Lower leg skin (tissue), 4 donors: Measurements from ENCODE around the gene BEX3. TPM values are rescaled to one million over a fixed set of nuclear protein-coding genes. Genes with fewer than 3 reads are reported as not detected.

ENCODE experiments used
- DNase-seq, 2 donors: peaks; one replicate each; pipeline ENCODE4 v3.0.0-alpha.2; 2019; ENCODE audit warnings: low spot score in 2 of 2
- H3K4me3 ChIP-seq: fragments of 200-600 bp; sonication (generic); 2 replicates; pipeline ENCODE4 v1.5.1; 2017; ENCODE audit warnings: mild to moderate bottlenecking, low read depth; ENCODE audit not compliant: poor library complexity, severe bottlenecking
- POLR2A ChIP-seq, 2 donors: fragments of 450-650 bp; IDR thresholded peaks; one replicate each; pipeline ENCODE4 v1.6.1; 2016 to 2017; ENCODE audit warnings: antibody characterized with exemption in 2 of 2, mild to moderate bottlenecking in 1 of 2, moderate library complexity in 1 of 2
- WGBS, 2 donors: methylation state at CpG; one replicate each; pipeline ENCODE4 v1.1.5; 2018; 5-methylcytosine and 5-hydroxymethylcytosine counted together
- intact Hi-C: fragments of 100-400 bp; cut with DNase I; formaldehyde crosslinking; loops from one replicate; pipeline ENCODE4 v1.15.0; 2023; ENCODE audit warnings: low total_unique reads
- total RNA-seq, 4 donors: library from RNA; depleted of rRNA; stranded (reverse); fragments of >200 nt; gene quantifications; one replicate each; pipeline ENCODE4 v1.1.0, GENCODE V29; 2016
- TF ChIP-seq, protein P1 (sequence below), 3 donors: fragments of 450-650 bp; IDR thresholded peaks; one replicate each; pipeline ENCODE4 v1.5.1; 2016; ENCODE audit warnings: antibody characterized with exemption in 3 of 3, mild to moderate bottlenecking in 3 of 3, moderate library complexity in 2 of 3

Gene BEX3
- total RNA-seq, 4 donors from 2014 or later = 41.4 to 66.6 (median 57.3) TPM

DNA sequence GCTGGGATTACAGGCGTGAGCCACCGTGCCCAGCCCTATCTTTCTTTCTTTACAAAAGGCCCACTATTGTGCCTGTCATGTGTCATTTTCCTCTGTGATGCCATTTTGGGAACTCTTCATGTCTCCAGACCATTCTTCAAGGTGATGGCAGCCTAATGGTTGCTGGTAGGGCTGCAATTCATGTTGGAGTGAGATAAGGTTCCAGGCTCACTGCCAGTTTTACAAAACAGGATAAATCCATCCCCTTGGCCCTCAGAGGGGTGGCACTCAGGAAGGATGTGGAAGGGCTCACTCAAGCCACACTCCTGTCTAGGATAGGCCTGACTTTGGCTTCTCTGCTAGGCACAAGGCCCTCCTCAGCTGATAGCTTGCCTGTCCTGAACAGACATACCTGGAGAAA is 16.2 kb upstream of the BEX3 start:
- 80 to 82% methylated on average over 2 of the region's 2 CpGs for WGBS, 2 donors
- intact Hi-C loops = no loop called here
- DNase-seq = no peak
- TF ChIP-seq, protein P1, sequence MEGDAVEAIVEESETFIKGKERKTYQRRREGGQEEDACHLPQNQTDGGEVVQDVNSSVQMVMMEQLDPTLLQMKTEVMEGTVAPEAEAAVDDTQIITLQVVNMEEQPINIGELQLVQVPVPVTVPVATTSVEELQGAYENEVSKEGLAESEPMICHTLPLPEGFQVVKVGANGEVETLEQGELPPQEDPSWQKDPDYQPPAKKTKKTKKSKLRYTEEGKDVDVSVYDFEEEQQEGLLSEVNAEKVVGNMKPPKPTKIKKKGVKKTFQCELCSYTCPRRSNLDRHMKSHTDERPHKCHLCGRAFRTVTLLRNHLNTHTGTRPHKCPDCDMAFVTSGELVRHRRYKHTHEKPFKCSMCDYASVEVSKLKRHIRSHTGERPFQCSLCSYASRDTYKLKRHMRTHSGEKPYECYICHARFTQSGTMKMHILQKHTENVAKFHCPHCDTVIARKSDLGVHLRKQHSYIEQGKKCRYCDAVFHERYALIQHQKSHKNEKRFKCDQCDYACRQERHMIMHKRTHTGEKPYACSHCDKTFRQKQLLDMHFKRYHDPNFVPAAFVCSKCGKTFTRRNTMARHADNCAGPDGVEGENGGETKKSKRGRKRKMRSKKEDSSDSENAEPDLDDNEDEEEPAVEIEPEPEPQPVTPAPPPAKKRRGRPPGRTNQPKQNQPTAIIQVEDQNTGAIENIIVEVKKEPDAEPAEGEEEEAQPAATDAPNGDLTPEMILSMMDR (IDR thresholded peaks at IDR 0.05) = no peak
- TF ChIP-seq POLR2A (IDR thresholded peaks at IDR 0.05) = no peak
- no peak overlapping the region for H3K4me3 ChIP-seq

DNA sequence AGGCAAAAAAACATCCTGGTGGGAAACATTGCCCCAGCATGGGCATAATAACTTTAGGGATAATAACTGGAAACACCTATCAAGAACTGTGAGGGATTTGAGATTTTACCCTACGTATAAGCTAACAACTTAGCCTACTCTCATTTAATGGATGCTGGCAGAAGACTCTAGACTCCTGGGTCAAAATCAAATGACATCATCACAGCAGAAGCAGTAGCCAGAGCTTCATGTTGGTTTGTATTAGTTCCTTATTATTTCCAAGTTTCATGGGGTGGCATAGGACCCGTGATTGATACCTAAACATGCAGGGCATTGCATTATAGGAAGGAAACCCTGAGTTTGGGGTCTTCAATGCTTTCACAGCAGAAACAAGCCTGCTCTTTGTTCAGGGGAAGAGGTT is 15.4 kb upstream of the BEX3 start:
- TF ChIP-seq, protein P1 (IDR thresholded peaks at IDR 0.05) = no peak
- no peak for TF ChIP-seq POLR2A (IDR thresholded peaks at IDR 0.05)
- 48 to 60% methylated on average over 2 of the region's 2 CpGs for WGBS, 2 donors
- H3K4me3 ChIP-seq = no peak overlapping the region
- intact Hi-C loops = no loop called here
- DNase-seq = no peak

GRCh38 chrX:103361798-103362197 is 14.5 kb upstream of the BEX3 start:
- TF ChIP-seq POLR2A (IDR thresholded peaks at IDR 0.05) = no peak
- TF ChIP-seq, protein P1 (IDR thresholded peaks at IDR 0.05) = no peak
- DNase-seq = no peak
- no peak overlapping the region for H3K4me3 ChIP-seq
- WGBS, 2 donors = 25 to 53% methylated on average over 1 of the region's 1 CpG
- intact Hi-C loops = no loop called here

GRCh38 chrX:103362474-103362873 is 13.9 kb upstream of the BEX3 start:
- no peak overlapping the region for H3K4me3 ChIP-seq
- 33 to 49% methylated on average over 1 of the region's 1 CpG for WGBS, 2 donors
- no peak for TF ChIP-seq POLR2A (IDR thresholded peaks at IDR 0.05)
- TF ChIP-seq, protein P1 (IDR thresholded peaks at IDR 0.05) = no peak
- DNase-seq = no peak
- intact Hi-C loops = no loop called here

GRCh38 chrX:103363046-103363445 is 13.3 kb upstream of the BEX3 start:
- WGBS, 2 donors = 91% methylated on average over 2 of the region's 2 CpGs

GRCh38 chrX:103367502-103367901 is 8.8 kb upstream of the BEX3 start:
- TF ChIP-seq, protein P1 (IDR thresholded peaks at IDR 0.05) = no peak
- no peak for TF ChIP-seq POLR2A (IDR thresholded peaks at IDR 0.05)
- no peak overlapping the region for H3K4me3 ChIP-seq

More at GRCh38 chrX:103363046-103363445, 13.3 kb upstream of the BEX3 start:
- H3K4me3 ChIP-seq = no peak overlapping the region
- intact Hi-C loops = no loop called here
- TF ChIP-seq, protein P1 (IDR thresholded peaks at IDR 0.05) = no peak
- no peak for TF ChIP-seq POLR2A (IDR thresholded peaks at IDR 0.05)
- no peak for DNase-seq

More at GRCh38 chrX:103367502-103367901, 8.8 kb upstream of the BEX3 start:
- no peak for DNase-seq
- intact Hi-C loops = no loop called here
- WGBS, 2 donors = 44 to 72% methylated on average over 1 of the region's 1 CpG
